ENCODE data around the gene PELI3. TPM values are rescaled to one million over a fixed set of nuclear protein-coding genes. Genes with fewer than 3 reads are reported as not detected.

The PELI3 gene
- total RNA-seq, 2 experiments from 2014 or later, result 5.1 to 5.8 TPM

GRCh38 chr11:66465373-66466224, 1.1 kb upstream of the PELI3 start:
- no peak for DNase-seq
- ChIA-PET CTCF (interaction anchor here (1.3 to 3.5 kb wide), 6 partner anchors 15 to 153 kb away, joined by 3 to 23 read pairs (median 4); partner anchors contain the start of genes DPP3 and MRPL11), POLR2A (interaction anchor here (0.6 to 1.4 kb wide), 3 partner anchors 15 to 1600 kb away, joined by 3 to 7 read pairs (median 3); partner anchors contain the start of genes DPP3 and MRPL11)
- H3K36me3 Mint-ChIP-seq (ENCODE audit: low read depth), result peaks cover 6% of the 10 kb centered on the region
- no peaks in the 10 kb centered on the region for H3K27me3 Mint-ChIP-seq (ENCODE audit: low read depth)
- H3K9me3 Mint-ChIP-seq (ENCODE audit: insufficient read depth), result peaks cover 9% of the 10 kb centered on the region
- H3K4me1 Mint-ChIP-seq (ENCODE audit: low read depth), result peaks cover 48% of the 10 kb centered on the region
- H3K4me3 Mint-ChIP-seq, result peak overlapping the region; percentile 77
- ATAC-seq, result no peak
- peak overlapping the region; percentile 75 for H3K27ac Mint-ChIP-seq

GRCh38 chr11:66467034-66467659, 442 bp downstream of the PELI3 start:
- Mint-ChIP-seq H3K36me3 (ENCODE audit: low read depth) (peaks cover 6% of the 10 kb centered on the region), H3K4me3 (peak overlapping the region; percentile 81), H3K27me3 (ENCODE audit: low read depth) (no peaks in the 10 kb centered on the region), H3K27ac (peak overlapping the region; percentile 78), H3K4me1 (ENCODE audit: low read depth) (peaks cover 45% of the 10 kb centered on the region), H3K9me3 (ENCODE audit: insufficient read depth) (peaks cover 9% of the 10 kb centered on the region)
- ChIA-PET POLR2A (interaction anchor here (0.5 kb wide), 1 partner anchor 81 kb away, joined by 3 read pairs; no protein-coding TSS in a partner anchor), CTCF (interaction anchor here (0.8 to 3.9 kb wide), 8 partner anchors 11 to 114 kb away, joined by 3 to 23 read pairs (median 4); partner anchors contain the start of genes DPP3 and MRPL11)
- DNase-seq (peak; percentile 46), ATAC-seq (peak; percentile 68)

- ATAC-seq (no peak), DNase-seq (peak; percentile 46)
- peaks cover 39% of the 10 kb centered on the region for H3K4me1 Mint-ChIP-seq (ENCODE audit: low read depth)
- CTCF ChIA-PET, result interaction anchor here (1.0 to 3.9 kb wide), 3 partner anchors 11 to 68 kb away, joined by 3 to 23 read pairs (median 16); partner anchors contain the start of gene MRPL11
- peaks cover 5% of the 10 kb centered on the region for H3K36me3 Mint-ChIP-seq (ENCODE audit: low read depth)
- peaks cover 6% of the 10 kb centered on the region for H3K9me3 Mint-ChIP-seq (ENCODE audit: insufficient read depth)
- peak overlapping the region; percentile 81 for H3K4me3 Mint-ChIP-seq
- H3K27ac Mint-ChIP-seq, result peak overlapping the region; percentile 78
- POLR2A ChIA-PET, result interaction anchor here (4.5 kb wide), 1 partner anchor 12 kb away, joined by 22 read pairs; the partner anchor contains the start of gene DPP3
- no peaks in the 10 kb centered on the region for H3K27me3 Mint-ChIP-seq (ENCODE audit: low read depth)
These were observed 1.1 kb downstream of the PELI3 start for GRCh38 chr11:66467756-66468155.

- Mint-ChIP-seq H3K9me3 (ENCODE audit: insufficient read depth) (no peaks in the 10 kb centered on the region), H3K27ac (no peak overlapping the region), H3K36me3 (ENCODE audit: low read depth) (no peaks in the 10 kb centered on the region), H3K4me1 (ENCODE audit: low read depth) (peaks cover 29% of the 10 kb centered on the region), H3K27me3 (ENCODE audit: low read depth) (no peaks in the 10 kb centered on the region), H3K4me3 (peak overlapping the region; percentile 81)
- ATAC-seq, result no peak
- CTCF ChIA-PET, result interaction anchor here (0.8 to 3.9 kb wide), 7 partner anchors 9 to 194 kb away, joined by 3 to 16 read pairs (median 3); partner anchors contain the start of gene DPP3
- POLR2A ChIA-PET, result interaction anchor here (4.5 kb wide), 1 partner anchor 11 kb away, joined by 22 read pairs; the partner anchor contains the start of gene DPP3
- no peak for DNase-seq
These were observed 2.0 kb downstream of the PELI3 start for GRCh38 chr11:66468691-66469090.

GRCh38 chr11:66469441-66469840, 2.7 kb downstream of the PELI3 start:
- DNase-seq (no peak), ATAC-seq (no peak)
- Mint-ChIP-seq H3K9me3 (ENCODE audit: insufficient read depth) (no peaks in the 10 kb centered on the region), H3K27me3 (ENCODE audit: low read depth) (no peaks in the 10 kb centered on the region), H3K4me3 (no peak overlapping the region), H3K4me1 (ENCODE audit: low read depth) (peaks cover 29% of the 10 kb centered on the region), H3K27ac (no peak overlapping the region), H3K36me3 (ENCODE audit: low read depth) (no peaks in the 10 kb centered on the region)
- CTCF ChIA-PET, result interaction anchor here (0.9 to 3.9 kb wide), 6 partner anchors 9 to 194 kb away, joined by 3 to 16 read pairs (median 4); partner anchors contain the start of genes DPP3 and MRPL11
- POLR2A ChIA-PET, result interaction anchor here (1.0 to 4.5 kb wide), 2 partner anchors 10 to 193 kb away, joined by 3 to 22 read pairs; partner anchors contain the start of gene DPP3

GRCh38 chr11:66470015-66470414, 3.3 kb downstream of the PELI3 start:
- Mint-ChIP-seq H3K4me1 (ENCODE audit: low read depth) (peaks cover 29% of the 10 kb centered on the region), H3K36me3 (ENCODE audit: low read depth) (no peaks in the 10 kb centered on the region), H3K27me3 (ENCODE audit: low read depth) (no peaks in the 10 kb centered on the region), H3K4me3 (no peak overlapping the region), H3K9me3 (ENCODE audit: insufficient read depth) (no peaks in the 10 kb centered on the region), H3K27ac (no peak overlapping the region)
- ChIA-PET CTCF (interaction anchor here (0.9 to 3.9 kb wide), 3 partner anchors 9 to 31 kb away, joined by 3 to 16 read pairs (median 4); partner anchors contain the start of gene MRPL11), POLR2A (interaction anchor here (1.0 to 4.5 kb wide), 3 partner anchors 10 to 192 kb away, joined by 3 to 22 read pairs (median 4); partner anchors contain the start of genes DPP3 and MRPL11)
- no peak for ATAC-seq
- DNase-seq, result no peak

GRCh38 chr11:66471142-66471541, 4.4 kb downstream of the PELI3 start:
- H3K9me3 Mint-ChIP-seq (ENCODE audit: insufficient read depth), result no peaks in the 10 kb centered on the region
- peaks cover 22% of the 10 kb centered on the region for H3K4me1 Mint-ChIP-seq (ENCODE audit: low read depth)
- H3K27me3 Mint-ChIP-seq (ENCODE audit: low read depth), result no peaks in the 10 kb centered on the region
- no peak for ATAC-seq
- no peak overlapping the region for H3K27ac Mint-ChIP-seq
- CTCF ChIA-PET, result interaction anchor here (1.0 to 1.2 kb wide), 2 partner anchors 8 to 9 kb away, joined by 3 to 4 read pairs; partner anchors contain the start of gene DPP3
- no peaks in the 10 kb centered on the region for H3K36me3 Mint-ChIP-seq (ENCODE audit: low read depth)
- no peak for DNase-seq
- no peak overlapping the region for H3K4me3 Mint-ChIP-seq
- POLR2A ChIA-PET, result interaction anchor here (1.7 to 4.5 kb wide), 2 partner anchors 9 to 32 kb away, joined by 4 to 22 read pairs; partner anchors contain the start of genes DPP3 and MRPL11

GRCh38 chr11:66472054-66472453, 5.3 kb downstream of the PELI3 start:
- POLR2A ChIA-PET, result interaction anchor here (0.6 to 4.5 kb wide), 2 partner anchors 8 to 81 kb away, joined by 4 to 22 read pairs; partner anchors contain the start of gene DPP3
- DNase-seq (no peak), ATAC-seq (no peak)
- Mint-ChIP-seq H3K27ac (no peak overlapping the region), H3K9me3 (ENCODE audit: insufficient read depth) (no peaks in the 10 kb centered on the region), H3K27me3 (ENCODE audit: low read depth) (no peaks in the 10 kb centered on the region), H3K4me1 (ENCODE audit: low read depth) (peaks cover 17% of the 10 kb centered on the region), H3K4me3 (no peak overlapping the region), H3K36me3 (ENCODE audit: low read depth) (no peaks in the 10 kb centered on the region)
- CTCF ChIA-PET, result interaction anchor here (0.6 to 1.2 kb wide), 2 partner anchors 8 to 63 kb away, joined by 3 to 4 read pairs; partner anchors contain the start of gene DPP3

- H3K27me3 Mint-ChIP-seq (ENCODE audit: low read depth), result no peaks in the 10 kb centered on the region
- H3K4me1 Mint-ChIP-seq (ENCODE audit: low read depth), result peaks cover 12% of the 10 kb centered on the region
- ATAC-seq (no peak), DNase-seq (no peak)
- ChIA-PET POLR2A (no interaction called here), CTCF (no interaction called here)
- no peak overlapping the region for H3K27ac Mint-ChIP-seq
- no peaks in the 10 kb centered on the region for H3K9me3 Mint-ChIP-seq (ENCODE audit: insufficient read depth)
- H3K4me3 Mint-ChIP-seq, result no peak overlapping the region
- H3K36me3 Mint-ChIP-seq (ENCODE audit: low read depth), result no peaks in the 10 kb centered on the region
These were observed 6.5 kb downstream of the PELI3 start for GRCh38 chr11:66473167-66473566.

- Mint-ChIP-seq H3K9me3 (ENCODE audit: insufficient read depth) (no peaks in the 10 kb centered on the region), H3K27ac (peak overlapping the region; percentile 16), H3K36me3 (ENCODE audit: low read depth) (no peaks in the 10 kb centered on the region), H3K4me1 (ENCODE audit: low read depth) (peaks cover 13% of the 10 kb centered on the region), H3K4me3 (no peak overlapping the region), H3K27me3 (ENCODE audit: low read depth) (no peaks in the 10 kb centered on the region)
- CTCF ChIA-PET, result no interaction called here
- POLR2A ChIA-PET, result no interaction called here
- ATAC-seq, result no peak
- no peak for DNase-seq
These were observed 7.2 kb downstream of the PELI3 start for GRCh38 chr11:66473608-66474515.

Data from activated CD8-positive, alpha-beta T cell treated with anti-CD3 and anti-CD28 coated beads, Interleukin-2, amount 10 ng/mL, durations not matched to agents 7 days and 5 days (primary cell).